Immature natural killer cell (primary cell): ENCODE data around the gene ZFP2. TPM values are rescaled to one million over a fixed set of nuclear protein-coding genes. Genes with fewer than 3 reads are reported as not detected.

Experiments used
- DNase-seq, 3 donors: peaks; one replicate each; pipeline ENCODE4 v3.0.0; 2022; ENCODE audit warnings: mixed read lengths in 1 of 3
- H3K27ac Mint-ChIP-seq, 6 donors: one replicate each; pipeline ENCODE4 v1.8.0; 2020; ENCODE audit warnings: mixed read lengths in 6 of 6, mild to moderate bottlenecking in 5 of 6, inconsistent platforms in 4 of 6, moderate library complexity in 3 of 6
- H3K27me3 Mint-ChIP-seq, 3 donors: one replicate each; pipeline ENCODE4 v1.8.0; 2020 to 2021; ENCODE audit warnings: low read depth in 3 of 3, mild to moderate bottlenecking in 3 of 3, mixed read lengths in 3 of 3, moderate library complexity in 3 of 3, inconsistent platforms in 1 of 3
- H3K36me3 Mint-ChIP-seq, 3 donors: one replicate each; pipeline ENCODE4 v1.8.0; 2020; ENCODE audit warnings: mixed read lengths in 3 of 3, inconsistent platforms in 2 of 3, mild to moderate bottlenecking in 2 of 3
- H3K4me1 Mint-ChIP-seq, 2 donors: one replicate each; pipeline ENCODE4 v1.8.0; 2020; ENCODE audit warnings: inconsistent platforms in 2 of 2, mild to moderate bottlenecking in 2 of 2, mixed read lengths in 2 of 2, moderate library complexity in 1 of 2
- H3K4me3 Mint-ChIP-seq, 5 donors: one replicate each; pipeline ENCODE4 v1.8.0; 2020; ENCODE audit warnings: mild to moderate bottlenecking in 5 of 5, mixed read lengths in 5 of 5, inconsistent platforms in 3 of 5, moderate library complexity in 3 of 5
- H3K9me3 Mint-ChIP-seq, 6 donors: one replicate each; pipeline ENCODE4 v1.8.0; 2020; ENCODE audit warnings: mild to moderate bottlenecking in 6 of 6, mixed read lengths in 6 of 6, inconsistent platforms in 4 of 6, moderate library complexity in 3 of 6
- polyA plus RNA-seq, 3 donors: library from polyadenylated mRNA; unstranded; fragments of 300-500 nt; fragmentation: Illumina TruSeq; gene quantifications; one replicate each; pipeline ENCODE4 v1.2.3, GENCODE V29; 2021

Gene ZFP2
- polyA plus RNA-seq, 3 donors from 2014 or later, result 0.43 TPM; not detected in 2

- H3K4me3 Mint-ChIP-seq, result no peak overlapping the region
- no peak overlapping the region for H3K27ac Mint-ChIP-seq
- H3K36me3 Mint-ChIP-seq, result peaks cover 62 to 89% (median 87%) of the 10 kb centered on the region in 3 donors
- peaks cover 49 to 85% (median 78%) of the 10 kb centered on the region in 6 donors for H3K9me3 Mint-ChIP-seq
- DNase-seq, result no peak
- peaks cover 0 to 2% (median 2%) of the 10 kb centered on the region in 3 donors for H3K27me3 Mint-ChIP-seq
- no peaks in the 10 kb centered on the region for H3K4me1 Mint-ChIP-seq
Observed at GRCh38 chr5:178883815-178884430, 11.8 kb upstream of the ZFP2 start.

DNA sequence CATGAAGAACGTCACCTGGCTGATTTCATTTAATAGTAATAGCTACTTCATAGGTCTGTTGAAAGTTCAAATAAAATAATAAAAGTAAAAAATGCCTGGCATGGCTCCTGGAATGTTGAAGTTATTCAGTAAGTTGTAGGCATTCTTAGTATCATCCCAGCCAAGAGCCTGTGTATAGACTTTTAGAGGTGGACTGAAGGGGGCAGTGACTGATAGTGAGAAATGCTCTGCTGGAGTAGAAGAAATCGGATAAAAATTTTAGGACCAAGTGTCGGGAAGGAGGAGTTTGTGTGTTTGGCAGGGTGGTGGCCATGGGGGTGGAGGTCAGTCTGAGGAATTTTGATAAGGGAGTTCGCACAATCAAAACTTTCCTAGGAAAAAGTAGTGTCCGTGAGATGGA, 3.6 kb downstream of the ZFP2 start:
- no peak for DNase-seq
- Mint-ChIP-seq H3K27me3 (peaks cover 0 to 8% (median 3%) of the 10 kb centered on the region in 3 donors), H3K36me3 (peaks cover 6 to 8% (median 8%) of the 10 kb centered on the region in 3 donors), H3K4me3 (no peak overlapping the region), H3K27ac (no peak overlapping the region), H3K4me1 (peaks cover 7% of the 10 kb centered on the region in 2 donors), H3K9me3 (peaks cover 2 to 19% (median 9%) of the 10 kb centered on the region in 6 donors)

GRCh38 chr5:178902849-178903248, 7.1 kb downstream of the ZFP2 start:
- Mint-ChIP-seq H3K27ac (no peak overlapping the region), H3K4me1 (no peaks in the 10 kb centered on the region), H3K4me3 (no peak overlapping the region), H3K9me3 (peaks cover 5 to 20% (median 9%) of the 10 kb centered on the region in 6 donors), H3K27me3 (peaks cover 2 to 4% (median 3%) of the 10 kb centered on the region in 3 donors), H3K36me3 (peaks cover 6 to 13% (median 11%) of the 10 kb centered on the region in 3 donors)
- DNase-seq, result no peak

GRCh38 chr5:178931846-178932760, 36.4 kb downstream of the ZFP2 start:
- no peak overlapping the region for H3K4me3 Mint-ChIP-seq
- no peak overlapping the region for H3K27ac Mint-ChIP-seq
- no peak for DNase-seq
- H3K4me1 Mint-ChIP-seq, result no peaks in the 10 kb centered on the region
- peaks cover 53 to 100% (median 91%) of the 10 kb centered on the region in 6 donors for H3K9me3 Mint-ChIP-seq
- peaks cover 21 to 42% (median 35%) of the 10 kb centered on the region in 3 donors for H3K36me3 Mint-ChIP-seq
- peaks cover 0 to 7% (median 5%) of the 10 kb centered on the region in 3 donors for H3K27me3 Mint-ChIP-seq

GRCh38 chr5:178940569-178941360, 45.1 kb downstream of the ZFP2 start, which contains the start of gene ZNF454:
TSS of gene ZNF454 (plus strand) at chr5:178941198. CDS start at chr5:178942792, 1,594 bp downstream.
- Mint-ChIP-seq H3K27ac (no peak within 1 kb of the TSS), H3K4me3 (peak within 1 kb of the TSS in 1 of 5 donors; percentile 15), H3K27me3 (peaks cover 0 to 19% (median 13%) of the 10 kb centered on the region in 3 donors), H3K9me3 (peaks cover 28 to 88% (median 72%) of the 10 kb centered on the region in 6 donors), H3K4me1 (no peaks in the 10 kb centered on the region), H3K36me3 (peaks cover 8 to 21% (median 21%) of the 10 kb centered on the region in 3 donors)
- no peak for DNase-seq

DNA sequence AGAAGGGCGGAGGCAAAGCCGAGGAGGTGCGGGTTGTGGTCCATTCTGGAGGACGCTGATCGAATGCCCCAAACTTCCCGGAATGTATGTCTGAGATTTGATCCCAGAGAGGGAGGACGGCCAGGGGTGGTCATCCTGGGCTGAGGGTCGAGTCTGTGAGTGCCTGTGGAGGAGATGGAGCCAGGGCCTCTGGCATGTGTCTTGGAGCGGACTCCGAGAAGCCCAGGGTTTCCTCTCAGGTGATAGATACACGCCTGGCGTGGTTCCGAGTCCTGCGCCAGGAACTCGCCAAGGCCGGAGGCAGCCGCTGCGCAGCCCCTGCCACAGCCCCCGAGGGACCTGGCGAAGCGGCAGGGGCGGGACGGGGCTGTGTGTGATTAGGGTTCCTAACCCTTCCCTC, 45.6 kb downstream of the ZFP2 start:
- H3K9me3 Mint-ChIP-seq, result peaks cover 28 to 82% (median 67%) of the 10 kb centered on the region in 6 donors
- H3K4me1 Mint-ChIP-seq, result no peaks in the 10 kb centered on the region
- H3K36me3 Mint-ChIP-seq, result peaks cover 8 to 21% (median 19%) of the 10 kb centered on the region in 3 donors
- H3K27ac Mint-ChIP-seq, result no peak overlapping the region
- peaks cover 0 to 19% (median 12%) of the 10 kb centered on the region in 3 donors for H3K27me3 Mint-ChIP-seq
- no peak overlapping the region for H3K4me3 Mint-ChIP-seq
- no peak for DNase-seq

DNA sequence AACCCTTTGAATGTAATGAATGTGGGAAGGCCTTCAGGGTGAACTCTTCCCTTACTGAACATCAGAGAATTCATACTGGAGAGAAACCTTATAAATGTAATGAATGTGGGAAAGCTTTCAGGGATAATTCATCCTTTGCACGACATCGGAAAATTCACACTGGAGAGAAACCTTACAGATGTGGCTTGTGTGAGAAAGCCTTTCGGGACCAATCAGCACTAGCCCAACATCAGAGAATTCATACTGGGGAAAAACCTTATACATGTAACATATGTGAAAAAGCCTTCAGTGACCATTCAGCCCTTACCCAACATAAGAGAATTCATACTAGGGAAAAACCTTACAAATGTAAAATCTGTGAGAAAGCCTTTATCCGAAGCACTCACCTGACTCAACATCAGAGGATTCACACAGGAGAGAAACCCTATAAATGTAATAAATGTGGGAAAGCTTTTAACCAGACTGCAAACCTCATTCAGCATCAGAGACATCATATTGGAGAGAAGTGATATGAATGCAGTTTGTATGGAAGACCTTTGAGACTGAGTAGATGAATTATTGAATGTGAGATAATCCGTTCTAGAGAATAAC, 69.8 kb downstream of the ZFP2 start:
- H3K27me3 Mint-ChIP-seq, result peaks cover 0 to 5% (median 1%) of the 10 kb centered on the region in 3 donors

DNA sequence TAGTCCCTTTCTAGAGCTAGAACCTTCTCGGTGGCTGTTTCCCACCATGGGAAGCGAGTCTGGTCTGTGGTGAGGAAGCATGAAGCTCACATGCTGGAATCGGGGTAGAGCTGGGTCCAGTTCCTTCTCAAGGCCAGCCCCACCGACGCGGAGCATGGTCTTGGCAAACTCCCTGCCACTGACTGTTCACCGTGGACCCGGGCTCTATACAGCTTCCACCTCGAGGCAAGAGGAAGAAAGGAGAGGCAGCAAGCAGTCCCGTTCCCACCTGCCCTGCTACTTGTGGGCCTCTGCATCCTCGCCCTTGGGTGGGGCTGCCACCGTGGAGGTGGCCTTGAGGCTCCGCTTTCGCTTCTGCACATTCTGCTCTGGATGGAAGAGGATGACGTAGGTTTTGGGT, 85.7 kb downstream of the ZFP2 start:
- H3K4me1 Mint-ChIP-seq, result no peaks in the 10 kb centered on the region
- no peak for DNase-seq
- H3K27ac Mint-ChIP-seq, result no peak overlapping the region
- H3K4me3 Mint-ChIP-seq, result no peak overlapping the region
- no peaks in the 10 kb centered on the region for H3K36me3 Mint-ChIP-seq
- peaks cover 0 to 2% (median 1%) of the 10 kb centered on the region in 3 donors for H3K27me3 Mint-ChIP-seq
- H3K9me3 Mint-ChIP-seq, result peaks cover 5 to 31% (median 19%) of the 10 kb centered on the region in 6 donors

More for the DNA sequence above, 69.8 kb downstream of the ZFP2 start:
- Mint-ChIP-seq H3K27ac (no peak overlapping the region), H3K9me3 (peaks cover 43 to 86% (median 64%) of the 10 kb centered on the region in 6 donors), H3K4me3 (no peak overlapping the region), H3K4me1 (no peaks in the 10 kb centered on the region), H3K36me3 (peaks cover 0 to 35% (median 7%) of the 10 kb centered on the region in 3 donors)
- no peak for DNase-seq

Other genes with a start within 250 kb of the ZFP2 start
- gene ZNF354A, start 165.3 kb upstream of the ZFP2 start, polyA plus RNA-seq, result 10 to 100 TPM in 2 of 3 donors, 1 to 10 TPM in 1; 8.4 to 20.1 (median 13.0) TPM
- 1 to 10 TPM; 2.2 to 5.1 (median 2.7) TPM for gene ZNF354B, start 36.0 kb upstream of the ZFP2 start, polyA plus RNA-seq
- gene ZNF454, start 45.3 kb downstream of the ZFP2 start, polyA plus RNA-seq, result not detected
- not detected for gene GRM6, start 99.4 kb downstream of the ZFP2 start, polyA plus RNA-seq
- gene ZNF879, start 127.9 kb downstream of the ZFP2 start, polyA plus RNA-seq, result 1 to 10 TPM; 2.7 to 4.5 (median 3.9) TPM
- gene ZNF354C, start 164.5 kb downstream of the ZFP2 start, polyA plus RNA-seq, result 1 to 10 TPM in 1 of 3 donors, under 1 TPM in 2; 0.40 to 1.2 (median 0.58) TPM